SW 1271 (cell line): ENCODE measurements around the gene ACACA.
"Not testable (repeated sequence)": the region's sequence is repeated elsewhere in the genome, so short reads cannot be mapped to it uniquely, and the experiment has no call there.

ENCODE experiments used
- DNase-seq, 2 experiments: peaks; one replicate each; lab custom pipeline; 2025; lab: John Stamatoyannopoulos, UW

The ACACA gene

DNA sequence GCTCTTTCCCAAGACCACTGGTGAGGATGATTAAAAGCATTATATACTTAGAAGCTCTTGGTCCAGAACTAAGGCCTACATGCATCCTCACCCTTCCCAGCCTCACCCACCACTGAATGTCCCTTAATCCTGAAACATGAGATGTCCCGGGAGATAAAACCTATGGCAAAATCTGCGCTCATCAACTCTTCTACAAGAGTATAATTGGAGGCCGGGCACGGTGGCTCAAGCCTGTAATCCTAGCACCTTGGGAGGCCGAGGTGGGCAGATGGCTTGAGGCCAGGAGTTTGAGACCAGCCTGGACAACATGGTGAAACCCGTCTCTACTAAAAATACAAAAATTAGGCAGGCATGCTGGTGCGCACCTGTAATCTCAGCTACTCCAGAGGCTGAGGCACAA, 13.3 kb downstream of the ACACA start:
- no peak for DNase-seq

DNA sequence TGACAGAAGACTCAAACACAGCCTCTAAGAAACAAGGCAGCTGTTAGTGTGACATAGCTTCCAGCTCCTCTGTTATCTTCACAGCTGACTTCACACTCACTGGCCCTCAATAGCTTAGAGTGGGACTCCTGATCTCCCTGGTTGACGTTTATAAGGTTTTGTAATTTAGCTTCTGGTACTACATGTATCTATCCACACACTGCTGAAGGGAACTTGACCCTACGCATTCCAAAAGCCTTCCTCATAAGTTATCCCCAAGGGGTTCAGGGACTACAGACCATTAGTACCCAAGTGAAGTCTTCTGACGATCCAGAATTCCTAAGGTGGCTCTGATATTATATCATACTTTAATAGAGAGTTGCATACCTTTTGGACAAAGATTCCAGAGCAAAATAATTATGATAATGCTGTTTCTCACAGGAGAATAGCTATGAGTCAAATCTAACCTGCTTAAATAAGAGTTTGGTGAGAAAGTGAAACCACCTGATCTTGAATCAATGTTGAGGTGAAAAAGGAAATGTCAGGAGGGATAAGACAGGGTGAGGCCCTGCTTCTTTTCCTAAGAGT, 14.5 kb downstream of the ACACA start:
- peak in 1 of 2 experiments; percentile 15 for DNase-seq

DNA sequence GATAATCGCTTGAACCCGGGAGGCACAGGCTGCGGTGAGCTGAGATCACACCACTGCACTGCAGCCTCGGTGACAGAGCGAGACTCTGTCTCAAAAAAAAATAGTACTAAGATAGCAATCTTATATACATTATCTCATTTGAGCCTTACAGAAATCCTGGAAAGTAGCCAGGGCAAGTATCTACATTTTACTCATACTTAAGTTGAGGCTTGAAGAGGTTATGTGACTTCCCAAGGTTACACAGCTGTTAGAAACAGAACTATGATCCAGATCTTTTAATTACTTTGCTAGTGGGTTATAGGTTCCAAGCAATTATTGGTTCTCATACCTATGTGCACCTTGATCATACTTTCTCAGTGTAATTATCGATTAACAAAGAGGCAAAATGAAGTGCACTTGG, 15.5 kb downstream of the ACACA start:
- no peak for DNase-seq

- DNase-seq = no peak
These were observed 17.5 kb downstream of the ACACA start for GRCh38 chr17:37389160-37389559.

GRCh38 chr17:37388266-37388665, 18.4 kb downstream of the ACACA start:
- DNase-seq = no peak

GRCh38 chr17:37386462-37386861, 20.2 kb downstream of the ACACA start:
- no peak for DNase-seq

GRCh38 chr17:37385474-37385990, 21.1 kb downstream of the ACACA start:
- DNase-seq = no peak

DNA sequence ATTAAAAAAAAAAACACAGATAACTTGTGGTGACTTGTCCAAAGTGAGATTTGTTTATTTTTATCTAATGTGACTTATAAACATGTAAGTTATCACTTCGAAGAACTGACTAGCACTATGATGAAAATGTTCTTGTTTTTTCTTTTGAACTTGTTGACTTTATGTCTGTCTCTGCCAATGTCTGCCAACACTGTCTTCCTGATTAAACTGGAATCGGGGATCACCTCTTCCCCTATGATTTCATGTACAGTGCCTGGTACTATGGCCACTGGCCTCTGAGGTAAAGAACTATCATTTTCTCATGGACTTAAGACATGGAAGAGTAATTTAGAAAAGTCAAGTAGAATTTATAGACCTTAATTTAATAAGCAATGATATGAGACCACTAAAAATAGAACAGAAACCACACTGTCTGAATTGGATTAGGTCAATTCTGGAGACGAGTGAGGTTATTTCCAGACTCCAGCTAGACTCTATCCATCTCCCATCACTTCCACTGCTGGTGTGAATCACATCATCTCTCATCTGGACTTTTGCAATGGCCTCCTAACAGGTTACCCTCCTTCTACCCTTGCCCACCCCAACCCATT, 22.0 kb downstream of the ACACA start:
- no peak for DNase-seq

DNA sequence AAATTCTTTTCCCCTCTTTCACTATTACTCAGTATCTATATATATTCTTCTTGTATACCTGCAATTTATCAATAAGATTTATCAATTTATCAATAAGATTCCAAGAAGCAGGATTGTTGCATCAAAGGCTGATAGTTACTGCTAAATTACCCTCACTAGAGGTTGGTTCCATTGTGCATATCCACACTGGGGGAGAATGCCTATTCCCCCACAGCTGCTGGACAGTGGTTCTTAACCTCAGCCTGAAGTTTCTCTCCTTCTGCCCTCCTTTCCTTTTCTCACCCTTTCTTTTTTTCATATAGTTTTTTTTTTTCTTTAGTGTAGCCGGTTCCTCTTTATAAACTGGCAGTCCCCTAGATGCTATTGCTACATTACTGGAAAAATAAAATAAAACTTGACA, 24.6 kb downstream of the ACACA start:
- no peak for DNase-seq

GRCh38 chr17:37375706-37376105, 30.9 kb downstream of the ACACA start, which contains the start of gene C17orf78:
TSS of gene C17orf78 (plus strand) at chr17:37375985. CDS start at chr17:37376093, 108 bp downstream.
- no peak for DNase-seq

DNA sequence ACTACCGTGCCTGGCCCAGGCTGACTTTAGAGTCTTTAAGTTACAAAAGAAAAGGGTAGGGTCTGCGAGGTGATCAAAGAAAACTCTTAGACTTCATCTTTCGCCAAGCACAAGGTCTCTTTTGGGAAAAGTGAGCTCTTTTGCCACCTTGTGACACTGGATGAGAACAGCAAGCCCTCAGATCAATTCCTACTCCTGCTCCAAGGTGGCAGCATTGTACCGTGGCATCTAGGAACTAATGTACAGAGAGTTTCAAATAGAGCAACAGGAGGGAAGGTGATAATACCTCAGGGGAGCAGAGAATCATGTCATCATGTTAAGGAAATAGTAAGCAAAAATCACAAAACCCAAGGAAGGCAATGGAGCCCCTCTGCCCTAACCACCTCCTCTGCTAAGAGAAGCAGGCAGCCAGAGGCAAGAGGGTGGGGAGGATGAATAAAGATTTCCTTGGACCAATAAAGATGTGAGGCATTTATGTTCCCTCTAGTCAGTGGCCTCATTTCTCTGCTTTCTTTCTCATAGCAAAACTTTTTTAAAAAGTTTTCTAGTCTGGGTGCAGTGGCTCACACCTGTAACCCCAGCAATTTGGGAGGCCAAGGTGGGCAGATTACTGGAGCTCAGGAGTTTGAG, 33.0 kb downstream of the ACACA start:
- peak; percentile 48 to 85 for DNase-seq

DNA sequence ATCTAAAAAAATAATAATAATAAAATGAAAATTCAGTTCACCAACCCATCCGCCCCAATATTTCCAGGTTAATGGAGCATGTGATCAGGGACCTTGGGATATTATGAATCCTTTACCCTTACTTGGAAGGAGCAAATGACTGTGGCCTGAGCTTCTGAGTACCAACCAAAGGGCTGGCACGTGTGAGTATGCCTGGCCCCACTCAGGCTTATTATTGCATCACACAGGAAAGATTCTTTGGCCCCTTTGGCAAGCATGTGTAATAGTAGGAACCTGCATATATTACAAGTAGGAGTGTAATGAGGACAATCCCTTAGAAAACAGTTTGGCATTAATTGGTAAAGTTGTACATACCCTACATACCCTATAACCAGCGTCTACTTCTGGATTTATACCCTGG, 38.1 kb downstream of the ACACA start:
- no peak for DNase-seq

GRCh38 chr17:37365589-37365988, 41.0 kb downstream of the ACACA start:
- no peak for DNase-seq

DNA sequence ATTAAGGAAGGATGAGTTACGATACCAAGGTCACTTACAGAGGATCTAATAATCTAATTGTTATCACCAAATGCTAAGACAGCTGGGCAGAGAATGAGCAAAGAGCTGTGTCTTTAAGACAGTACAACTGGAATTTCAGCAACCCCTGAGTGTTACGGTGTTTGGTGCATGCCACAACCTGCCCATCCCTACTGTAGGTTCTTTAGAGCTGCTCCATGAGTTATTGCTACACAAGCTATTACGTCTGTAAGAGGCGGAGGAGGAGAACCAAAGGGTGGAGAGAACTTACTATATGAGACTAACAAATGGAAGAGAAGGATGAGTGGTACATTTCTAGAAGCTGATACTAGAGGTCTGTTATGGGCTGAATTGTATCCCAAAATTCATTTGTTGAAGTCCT, 45.1 kb downstream of the ACACA start:
- DNase-seq = no peak

- no peak for DNase-seq
These were observed 46.0 kb downstream of the ACACA start for GRCh38 chr17:37360632-37361031.

GRCh38 chr17:37359682-37360188, 46.9 kb downstream of the ACACA start:
- DNase-seq = no peak

GRCh38 chr17:37358830-37359681, 47.6 kb downstream of the ACACA start:
- peak; percentile 63 to 83 for DNase-seq

DNA sequence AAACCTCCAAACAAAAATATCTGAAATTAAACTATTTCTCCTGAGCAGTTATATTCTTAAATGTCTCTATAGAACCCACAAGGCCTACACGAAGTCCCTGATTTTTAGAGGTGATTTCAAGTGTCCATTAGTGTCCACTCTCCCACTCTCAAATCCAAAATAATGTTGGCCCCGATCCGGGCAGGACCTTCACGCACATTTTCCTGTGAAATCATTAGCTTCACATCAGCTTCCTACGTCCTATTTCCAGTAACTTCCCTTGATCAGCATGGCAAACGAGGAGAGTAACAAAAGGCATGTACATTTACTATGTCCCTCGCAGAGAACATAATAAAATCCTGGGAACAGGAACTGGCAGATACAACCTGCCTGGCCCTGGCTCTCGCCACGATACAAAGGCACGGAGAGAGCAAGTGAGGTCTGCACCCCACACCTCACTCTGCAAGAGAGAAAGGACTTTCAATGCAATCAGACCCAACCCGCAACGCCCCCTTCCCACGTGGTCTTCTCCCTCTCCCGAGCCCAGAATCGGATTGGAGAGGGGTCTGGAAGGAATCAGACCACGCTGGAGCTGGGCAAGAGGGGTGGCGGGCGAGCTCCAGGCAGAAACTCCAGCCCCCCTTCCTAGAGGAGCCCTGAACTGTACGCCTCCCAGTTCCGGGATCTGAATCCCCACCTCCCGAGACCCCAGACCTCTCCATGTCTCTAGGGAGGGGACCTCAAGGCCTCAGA, 48.4 kb downstream of the ACACA start:
- peak in 1 of 2 experiments; percentile 30 for DNase-seq

DNA sequence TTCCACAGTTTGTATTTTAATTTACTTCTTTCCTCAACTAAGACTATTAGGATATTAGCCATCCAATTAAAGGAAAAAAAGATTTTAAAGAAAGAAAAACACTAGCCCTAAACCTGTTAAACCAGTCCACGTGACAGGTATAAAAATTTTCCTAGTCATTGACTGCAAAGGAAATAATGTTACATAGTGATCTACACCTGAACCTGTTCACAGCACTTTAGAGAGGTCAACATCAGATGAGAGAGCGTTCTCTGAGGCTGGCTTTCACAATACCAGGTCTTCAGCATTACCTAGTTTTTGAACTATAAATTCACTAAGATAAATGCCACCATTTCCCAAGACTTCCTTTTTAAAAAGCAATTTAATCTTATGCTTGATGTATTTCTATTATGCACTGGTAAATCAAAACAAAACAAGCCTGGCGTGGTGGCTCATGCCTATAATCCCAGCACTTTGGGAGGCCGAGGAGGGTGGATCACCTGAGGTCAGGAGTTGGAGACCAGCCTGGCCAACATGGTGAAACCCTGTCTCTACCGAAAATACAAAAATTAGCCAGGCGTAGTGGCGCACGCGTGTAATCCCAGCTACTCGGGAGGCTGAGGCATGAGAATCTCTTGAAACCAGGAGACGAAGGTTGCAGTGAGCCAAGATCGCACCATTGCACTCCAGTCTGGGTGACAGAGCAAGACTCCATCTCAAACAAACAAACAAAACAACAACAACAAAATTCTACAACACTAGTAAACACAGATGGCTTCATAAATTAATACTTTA, 49.7 kb downstream of the ACACA start:
- DNase-seq = not testable (repeated sequence)

- not testable (repeated sequence) for DNase-seq
These were observed 59.7 kb downstream of the ACACA start for GRCh38 chr17:37346863-37347402.
